ENCODE results near the gene TTLL4.
A peak's percentile ranks its signal among the peaks of the same experiment; 100 is the strongest.

The TTLL4 gene
- long read RNA-seq, full-length matches to known transcripts, result 32 of 66 reads
- long read RNA-seq, partial matches to known transcripts, result 16 of 66 reads
- long read RNA-seq, other reads (novel, unspliced or antisense), result 18 of 66 reads

DNA sequence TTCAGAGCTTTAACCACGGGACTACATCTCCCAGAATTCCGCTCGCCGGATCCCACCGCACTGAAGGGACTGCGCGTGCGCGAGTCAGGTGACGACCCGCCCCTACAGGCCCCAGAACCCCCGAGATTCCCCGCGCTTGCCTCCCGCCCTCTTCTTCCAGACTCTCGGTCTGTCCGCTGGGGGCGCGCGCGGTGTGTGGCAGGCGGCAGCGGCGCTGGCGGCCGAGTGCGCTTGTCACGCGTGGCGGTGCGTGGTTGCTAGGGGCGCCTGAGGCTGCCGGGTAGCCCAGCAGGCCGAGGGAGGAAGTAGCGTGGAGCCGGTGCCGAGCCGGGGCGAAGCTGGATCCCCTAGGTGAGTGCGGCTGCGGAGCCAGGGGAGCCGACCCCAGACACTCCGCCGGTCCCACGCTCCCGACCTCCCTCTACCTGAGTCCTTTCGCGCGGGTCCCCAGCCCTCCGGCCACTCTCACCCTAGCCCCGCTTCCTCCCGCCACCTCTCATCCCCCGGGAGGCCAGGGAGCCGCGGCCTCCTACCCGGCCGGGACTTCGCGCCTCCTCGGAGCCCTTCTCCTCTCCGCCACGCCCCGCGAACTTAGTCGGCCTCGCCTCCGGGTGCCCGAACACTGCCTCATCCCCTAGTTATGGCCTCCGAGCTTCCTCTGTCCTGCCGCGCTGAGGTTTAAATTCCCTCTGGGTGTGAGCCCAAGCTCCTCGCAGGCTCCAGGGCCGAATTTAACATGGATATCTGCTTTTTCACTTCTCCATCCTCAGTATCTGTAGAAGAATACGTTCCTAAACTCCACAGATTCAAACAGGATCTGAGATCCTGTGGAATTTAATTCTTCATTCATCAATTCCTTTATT, at the start of gene TTLL4:
Gene TTLL4 (plus strand): TSS at position 149 of the 863 bp plus-strand sequence. CDS start 26,842 bp downstream, outside the sequence.
- TF ChIP-seq POLR2AphosphoS5 (IDR thresholded peaks at IDR 0.05; ENCODE audit: low read depth) (peak; percentile 81), SPI1 (IDR thresholded peaks at IDR 0.05; ENCODE audit: borderline replicate concordance, low read depth) (peak; percentile 41; the same call in 1 of the 2 replicates), GABPA (IDR thresholded peaks at IDR 0.05; ENCODE audit: low read depth) (no peak), CTCF (IDR thresholded peaks at IDR 0.05; ENCODE audit: insufficient read depth, low read length) (peak; percentile 30)
- TF ChIP-seq, protein P1, sequence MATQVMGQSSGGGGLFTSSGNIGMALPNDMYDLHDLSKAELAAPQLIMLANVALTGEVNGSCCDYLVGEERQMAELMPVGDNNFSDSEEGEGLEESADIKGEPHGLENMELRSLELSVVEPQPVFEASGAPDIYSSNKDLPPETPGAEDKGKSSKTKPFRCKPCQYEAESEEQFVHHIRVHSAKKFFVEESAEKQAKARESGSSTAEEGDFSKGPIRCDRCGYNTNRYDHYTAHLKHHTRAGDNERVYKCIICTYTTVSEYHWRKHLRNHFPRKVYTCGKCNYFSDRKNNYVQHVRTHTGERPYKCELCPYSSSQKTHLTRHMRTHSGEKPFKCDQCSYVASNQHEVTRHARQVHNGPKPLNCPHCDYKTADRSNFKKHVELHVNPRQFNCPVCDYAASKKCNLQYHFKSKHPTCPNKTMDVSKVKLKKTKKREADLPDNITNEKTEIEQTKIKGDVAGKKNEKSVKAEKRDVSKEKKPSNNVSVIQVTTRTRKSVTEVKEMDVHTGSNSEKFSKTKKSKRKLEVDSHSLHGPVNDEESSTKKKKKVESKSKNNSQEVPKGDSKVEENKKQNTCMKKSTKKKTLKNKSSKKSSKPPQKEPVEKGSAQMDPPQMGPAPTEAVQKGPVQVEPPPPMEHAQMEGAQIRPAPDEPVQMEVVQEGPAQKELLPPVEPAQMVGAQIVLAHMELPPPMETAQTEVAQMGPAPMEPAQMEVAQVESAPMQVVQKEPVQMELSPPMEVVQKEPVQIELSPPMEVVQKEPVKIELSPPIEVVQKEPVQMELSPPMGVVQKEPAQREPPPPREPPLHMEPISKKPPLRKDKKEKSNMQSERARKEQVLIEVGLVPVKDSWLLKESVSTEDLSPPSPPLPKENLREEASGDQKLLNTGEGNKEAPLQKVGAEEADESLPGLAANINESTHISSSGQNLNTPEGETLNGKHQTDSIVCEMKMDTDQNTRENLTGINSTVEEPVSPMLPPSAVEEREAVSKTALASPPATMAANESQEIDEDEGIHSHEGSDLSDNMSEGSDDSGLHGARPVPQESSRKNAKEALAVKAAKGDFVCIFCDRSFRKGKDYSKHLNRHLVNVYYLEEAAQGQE (IDR thresholded peaks at IDR 0.05; ENCODE audit: insufficient replicate concordance, low read depth), result no peak
- peak; percentile 92 to 98 for DNase-seq (ENCODE audit: low read depth in 1 of 2, low spot score in 1 of 2)
- peak within 1 kb of the TSS; percentile 84 for H3K27ac ChIP-seq (replicated peaks)
- no peaks in the 10 kb centered on the region for H3K27me3 ChIP-seq (ENCODE audit: insufficient read depth, poor library complexity, severe bottlenecking)
- H3K4me3 ChIP-seq (replicated peaks; ENCODE audit: insufficient read depth, low read length), result peak within 1 kb of the TSS; percentile 94

DNA sequence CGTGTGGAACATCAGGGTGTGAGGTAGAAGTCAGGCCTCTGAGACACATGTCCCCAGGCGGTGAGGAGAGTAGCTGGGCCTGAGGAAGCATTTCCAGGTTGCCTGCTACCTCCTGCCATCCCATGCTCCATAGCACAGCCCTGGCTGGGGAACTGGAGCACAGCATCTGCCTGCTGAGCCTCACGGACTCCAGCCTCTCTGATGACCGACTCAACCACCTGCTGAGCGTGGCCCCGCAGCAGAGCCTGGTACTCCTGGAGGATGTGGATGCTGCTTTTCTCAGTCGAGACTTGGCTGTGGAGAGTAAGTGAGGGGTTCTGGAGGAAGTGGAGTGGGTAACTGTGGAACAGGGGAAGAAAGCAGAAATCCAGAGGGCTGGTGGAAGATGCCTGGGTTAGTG, 48.3 kb upstream of the TTLL4 start:
- Histone ChIP-seq H3K4me3 (replicated peaks; ENCODE audit: insufficient read depth, low read length) (no peak overlapping the region), H3K27ac (replicated peaks) (no peak overlapping the region), H3K27me3 (ENCODE audit: insufficient read depth, poor library complexity, severe bottlenecking) (no peaks in the 10 kb centered on the region)
- no peak for DNase-seq (ENCODE audit: low read depth in 1 of 2, low spot score in 1 of 2)
- TF ChIP-seq SPI1 (IDR thresholded peaks at IDR 0.05; ENCODE audit: borderline replicate concordance, low read depth) (no peak), CTCF (IDR thresholded peaks at IDR 0.05; ENCODE audit: insufficient read depth, low read length) (no peak), GABPA (IDR thresholded peaks at IDR 0.05; ENCODE audit: low read depth) (no peak), POLR2AphosphoS5 (IDR thresholded peaks at IDR 0.05; ENCODE audit: low read depth) (no peak)
- TF ChIP-seq, protein P1 (IDR thresholded peaks at IDR 0.05; ENCODE audit: insufficient replicate concordance, low read depth), result no peak

- TF ChIP-seq GABPA (IDR thresholded peaks at IDR 0.05; ENCODE audit: low read depth) (no peak), SPI1 (IDR thresholded peaks at IDR 0.05; ENCODE audit: borderline replicate concordance, low read depth) (no peak), CTCF (IDR thresholded peaks at IDR 0.05; ENCODE audit: insufficient read depth, low read length) (no peak), POLR2AphosphoS5 (IDR thresholded peaks at IDR 0.05; ENCODE audit: low read depth) (no peak)
- TF ChIP-seq, protein P1 (IDR thresholded peaks at IDR 0.05; ENCODE audit: insufficient replicate concordance, low read depth), result no peak
- no peak for DNase-seq (ENCODE audit: low read depth in 1 of 2, low spot score in 1 of 2)
- H3K27me3 ChIP-seq (ENCODE audit: insufficient read depth, poor library complexity, severe bottlenecking), result no peaks in the 10 kb centered on the region
- H3K4me3 ChIP-seq (replicated peaks; ENCODE audit: insufficient read depth, low read length), result no peak overlapping the region
- H3K27ac ChIP-seq (replicated peaks), result no peak overlapping the region
These were observed 47.8 kb upstream of the TTLL4 start for GRCh38 chr2:218662827-218663226.
